ENCODE results near the gene RHEB. TPM values are rescaled to one million over a fixed set of nuclear protein-coding genes. Genes with fewer than 3 reads are reported as not detected.

RHEB gene
- total and polyA plus RNA-seq, 2 of the 13 experiments (the other 11 are each of a cell fraction or from before 2014, with no cell fraction given), result 55.0 to 77.6 TPM

Small RNA genes lying within 50 kb of the gene (microRNA-seq; reads per million reads assigned to microRNA genes)
- gene MIR3907, result not detected

Small RNA genes lying within 50 kb of the gene (small RNA-seq; reads per million reads assigned to genes)
- gene MIR3907 (ENCODE audit: insufficient read depth in 2 of 3, insufficient read length in 3 of 3, low read depth in 2 of 3, low replicate concordance in 1 of 3) (0 reads per million in 3 experiments), gene RN7SL76P (ENCODE audit: insufficient read depth in 2 of 3, insufficient read length in 3 of 3, low read depth in 2 of 3, low replicate concordance in 1 of 3) (0 reads per million in 3 experiments)

Other genes with a start within 250 kb of the RHEB start
- 37.0 and 47.3 TPM in 2 replicates for gene NUB1, start 178.1 kb downstream of the RHEB start, total RNA-seq (2016; rRNA removed; fragmentation: Illumina TruSeq; extraction: Trizol)
- gene NUB1, start 178.1 kb downstream of the RHEB start, polyA plus RNA-seq (2011; rRNA removed), result 26.0 and 27.1 TPM in 2 replicates
- gene WDR86, start 109.9 kb downstream of the RHEB start, total RNA-seq (2016; rRNA removed; fragmentation: Illumina TruSeq; extraction: Trizol), result 0.11 TPM in 1 of 2 replicates, not detected in the other
- gene WDR86, start 109.9 kb downstream of the RHEB start, polyA plus RNA-seq (2011; rRNA removed), result 2.9 and 4.3 TPM in 2 replicates
- not detected in 2 replicates for gene CRYGN, start 79.8 kb downstream of the RHEB start, total RNA-seq (2016; rRNA removed; fragmentation: Illumina TruSeq; extraction: Trizol)
- gene CRYGN, start 79.8 kb downstream of the RHEB start, polyA plus RNA-seq (2011; rRNA removed), result 0.11 TPM in 1 of 2 replicates, not detected in the other

Measured in HepG2 (cell line).